Measurements from ENCODE around the gene RMP24.

The RMP24 gene

GRCh38 chr18:35971661-35972196 lies 750 bp upstream of the RMP24 start:
- no peaks in the 10 kb centered on the region for H3K9me2 ChIP-seq (ENCODE audit: insufficient read depth)
- TF ChIP-seq REST (IDR thresholded peaks at IDR 0.05; ENCODE audit: unreplicated experiment) (no peak), EZH2 (IDR thresholded peaks at IDR 0.05; ENCODE audit: low read depth, unreplicated experiment) (no peak), ETS1 (IDR thresholded peaks at IDR 0.05) (no peak), ZNF114 (CRISPR knock-in tag; IDR thresholded peaks at IDR 0.05) (no peak), ZNF462 (CRISPR knock-in tag; IDR thresholded peaks at IDR 0.05) (no peak), CTCF (conservative IDR thresholded peaks at IDR 0.05; ENCODE audit: low read depth in 2 of 2) (no peak), EZH2phosphoT487 (IDR thresholded peaks at IDR 0.05; ENCODE audit: unreplicated experiment) (no peak), CREB1 (CRISPR knock-in tag; IDR thresholded peaks at IDR 0.05; ENCODE audit: low read depth) (no peak), JUNB (IDR thresholded peaks at IDR 0.05; ENCODE audit: unreplicated experiment) (no peak), POLR2AphosphoS5 (IDR thresholded peaks at IDR 0.05; ENCODE audit: low read depth) (no peak)
- H4K20me1 ChIP-seq (replicated peaks; ENCODE audit: insufficient read depth) = peaks cover 7% of the 10 kb centered on the region; the same call in 1 of the 2 replicates
- H3K9me3 Mint-ChIP-seq = peaks cover 9% of the 10 kb centered on the region; the same call in 1 of the 3 replicates
- ATAC-seq (peak; percentile 23), DNase-seq (ENCODE audit: low spot score) (no peak)
- peak overlapping the region; percentile 90 for H3K4me3 ChIP-seq
- peak overlapping the region; percentile 86 for H3K4me2 ChIP-seq
- peak overlapping the region; percentile 80 for H2AFZ ChIP-seq
- H3K27ac ChIP-seq (ENCODE audit: low read depth) = peak overlapping the region; percentile 88
- peaks cover 34% of the 10 kb centered on the region for H3K36me3 Mint-ChIP-seq (ENCODE audit: low read depth)
- H3K27me3 Mint-ChIP-seq (ENCODE audit: insufficient read depth, low read depth, poor library complexity) = peaks cover 7% of the 10 kb centered on the region
- H3K4me3 Mint-ChIP-seq = peak overlapping the region; percentile 99
- H3K27ac Mint-ChIP-seq = peak overlapping the region; percentile 88
- peaks cover 24% of the 10 kb centered on the region for H3K79me2 ChIP-seq (replicated peaks; ENCODE audit: insufficient read depth)
- peaks cover 14% of the 10 kb centered on the region for H3K4me1 ChIP-seq (ENCODE audit: insufficient read depth)
- peaks cover 18% of the 10 kb centered on the region for H3K4me1 Mint-ChIP-seq
- H3K27me3 ChIP-seq (ENCODE audit: insufficient read depth) = no peaks in the 10 kb centered on the region
- H3F3A ChIP-seq (replicated peaks; ENCODE audit: low read depth) = peaks cover 12% of the 10 kb centered on the region; the same call in 1 of the 2 replicates
- H3K36me3 ChIP-seq (ENCODE audit: insufficient read depth) = peaks cover 12% of the 10 kb centered on the region

Measured in GM23338 (cell line).